Bronchial epithelial cell (primary cell): Measurements from ENCODE around the gene CREB3. TPM values are rescaled to one million over a fixed set of nuclear protein-coding genes. Genes with fewer than 3 reads are reported as not detected.

ENCODE experiments used
- DNase-seq: peaks from one replicate; pipeline ENCODE4 v3.0.0-alpha.2; 2010; ENCODE audit warnings: low read depth
- FAIRE-seq: peaks from 2 replicates; lab custom pipeline; 2011; peaks lifted over from hg19 to GRCh38; lab: Jason Lieb, UNC
- H3K27me3 ChIP-seq: 2 replicates; pipeline ENCODE4 v1.5.1; 2011; ENCODE audit warnings: low read length; ENCODE audit not compliant: control insufficient read depth, insufficient read depth
- H3K36me3 ChIP-seq: 2 replicates; pipeline ENCODE4 v1.5.1; 2011; ENCODE audit warnings: low read length; ENCODE audit not compliant: control insufficient read depth, insufficient read depth
- H3K4me3 ChIP-seq: 2 replicates; pipeline ENCODE4 v1.5.1; 2011; ENCODE audit warnings: mild to moderate bottlenecking, low read depth, low read length, control low read depth
- total RNA-seq: library from RNA; depleted of rRNA; stranded (reverse); fragments of >200 nt; gene quantifications from 2 replicates; pipeline ENCODE4 v1.2.1, GENCODE V29; 2014
- TF ChIP-seq, protein P1 (sequence below): IDR thresholded peaks from 2 replicates; pipeline ENCODE4 v1.5.1; 2011; ENCODE audit warnings: mild to moderate bottlenecking, moderate library complexity, low read length, control low read depth, inconsistent platforms; ENCODE audit not compliant: insufficient read depth, severe bottlenecking

Gene CREB3
- total RNA-seq, 1 donor from 2014 or later: 57.9 TPM

DNA sequence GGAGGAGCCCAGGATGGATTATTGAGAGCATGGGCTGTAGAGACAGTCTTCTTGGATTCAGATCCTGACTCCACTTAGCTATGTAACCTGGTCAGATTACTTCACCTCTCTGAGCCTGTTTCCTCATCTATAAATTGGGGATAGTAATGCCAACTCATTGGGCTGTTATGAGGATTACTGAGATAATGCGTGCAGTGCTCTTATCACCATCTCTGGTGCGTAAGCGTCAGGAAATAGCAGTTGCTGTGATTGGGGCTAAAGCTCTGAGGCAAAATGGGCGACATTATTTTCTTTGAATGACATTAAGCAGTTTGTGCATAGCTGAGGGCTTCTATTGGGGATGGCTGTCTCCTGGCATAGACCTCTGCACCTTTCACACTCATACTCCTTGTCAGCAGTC lies 22.6 kb downstream of the CREB3 start:
- Histone ChIP-seq H3K36me3 (peaks cover 19% of the 10 kb centered on the region), H3K4me3 (no peak overlapping the region), H3K27me3 (no peaks in the 10 kb centered on the region)
- FAIRE-seq (no peak), DNase-seq (no peak)
- TF ChIP-seq, protein P1, sequence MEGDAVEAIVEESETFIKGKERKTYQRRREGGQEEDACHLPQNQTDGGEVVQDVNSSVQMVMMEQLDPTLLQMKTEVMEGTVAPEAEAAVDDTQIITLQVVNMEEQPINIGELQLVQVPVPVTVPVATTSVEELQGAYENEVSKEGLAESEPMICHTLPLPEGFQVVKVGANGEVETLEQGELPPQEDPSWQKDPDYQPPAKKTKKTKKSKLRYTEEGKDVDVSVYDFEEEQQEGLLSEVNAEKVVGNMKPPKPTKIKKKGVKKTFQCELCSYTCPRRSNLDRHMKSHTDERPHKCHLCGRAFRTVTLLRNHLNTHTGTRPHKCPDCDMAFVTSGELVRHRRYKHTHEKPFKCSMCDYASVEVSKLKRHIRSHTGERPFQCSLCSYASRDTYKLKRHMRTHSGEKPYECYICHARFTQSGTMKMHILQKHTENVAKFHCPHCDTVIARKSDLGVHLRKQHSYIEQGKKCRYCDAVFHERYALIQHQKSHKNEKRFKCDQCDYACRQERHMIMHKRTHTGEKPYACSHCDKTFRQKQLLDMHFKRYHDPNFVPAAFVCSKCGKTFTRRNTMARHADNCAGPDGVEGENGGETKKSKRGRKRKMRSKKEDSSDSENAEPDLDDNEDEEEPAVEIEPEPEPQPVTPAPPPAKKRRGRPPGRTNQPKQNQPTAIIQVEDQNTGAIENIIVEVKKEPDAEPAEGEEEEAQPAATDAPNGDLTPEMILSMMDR: no peak

DNA sequence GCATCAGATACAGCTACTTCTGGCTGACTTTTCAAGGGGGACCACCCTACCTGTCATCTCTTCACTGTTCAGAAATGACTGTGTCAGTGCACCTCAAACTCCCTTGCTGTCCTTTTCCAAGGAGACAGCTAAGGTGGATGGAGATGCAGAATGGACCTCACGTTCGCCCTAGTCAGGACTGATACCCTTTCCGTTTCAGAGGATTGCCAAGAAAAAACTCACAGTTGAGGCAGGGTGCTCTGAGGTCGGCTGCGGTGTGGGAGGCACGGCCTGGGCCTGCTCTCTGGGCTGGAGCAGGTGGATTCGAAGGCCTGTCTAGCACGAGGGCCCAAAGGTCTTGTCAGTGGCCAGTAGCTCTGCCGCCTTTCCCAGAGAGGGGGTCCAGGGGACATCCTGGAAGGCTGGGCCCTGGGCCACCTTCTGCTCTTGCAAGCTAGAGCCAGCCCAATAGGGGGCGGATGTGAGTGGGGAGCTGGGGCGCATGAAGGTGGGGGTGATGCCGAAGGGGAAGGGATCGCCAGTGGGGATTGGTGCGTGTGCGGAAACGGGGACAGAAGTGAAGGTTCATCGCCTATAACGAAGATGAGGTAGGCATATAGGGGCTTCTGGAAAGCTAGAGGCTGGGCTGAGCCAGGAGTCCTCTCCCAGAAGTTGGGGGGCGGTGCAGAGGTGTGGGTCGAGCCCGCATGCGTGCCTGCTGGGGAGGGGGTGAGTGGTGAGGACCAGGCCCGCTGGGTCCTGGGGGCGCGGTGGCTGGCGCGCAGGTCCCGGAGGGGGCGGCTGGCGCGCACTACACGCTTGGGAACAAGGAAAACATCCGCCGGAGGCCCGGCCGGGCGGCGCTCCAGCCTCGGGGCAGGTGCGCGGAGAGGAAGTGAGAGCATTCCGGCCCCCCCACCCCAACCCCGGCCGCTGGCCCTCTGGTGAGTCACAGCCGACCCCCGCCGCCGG lies 24.1 kb downstream of the CREB3 start:
- TF ChIP-seq, protein P1: peak; percentile 85
- FAIRE-seq (no peak), DNase-seq (peak; percentile 33)
- peaks cover 12% of the 10 kb centered on the region for H3K36me3 ChIP-seq
- H3K27me3 ChIP-seq: no peaks in the 10 kb centered on the region
- peak overlapping the region; percentile 52 for H3K4me3 ChIP-seq

DNA sequence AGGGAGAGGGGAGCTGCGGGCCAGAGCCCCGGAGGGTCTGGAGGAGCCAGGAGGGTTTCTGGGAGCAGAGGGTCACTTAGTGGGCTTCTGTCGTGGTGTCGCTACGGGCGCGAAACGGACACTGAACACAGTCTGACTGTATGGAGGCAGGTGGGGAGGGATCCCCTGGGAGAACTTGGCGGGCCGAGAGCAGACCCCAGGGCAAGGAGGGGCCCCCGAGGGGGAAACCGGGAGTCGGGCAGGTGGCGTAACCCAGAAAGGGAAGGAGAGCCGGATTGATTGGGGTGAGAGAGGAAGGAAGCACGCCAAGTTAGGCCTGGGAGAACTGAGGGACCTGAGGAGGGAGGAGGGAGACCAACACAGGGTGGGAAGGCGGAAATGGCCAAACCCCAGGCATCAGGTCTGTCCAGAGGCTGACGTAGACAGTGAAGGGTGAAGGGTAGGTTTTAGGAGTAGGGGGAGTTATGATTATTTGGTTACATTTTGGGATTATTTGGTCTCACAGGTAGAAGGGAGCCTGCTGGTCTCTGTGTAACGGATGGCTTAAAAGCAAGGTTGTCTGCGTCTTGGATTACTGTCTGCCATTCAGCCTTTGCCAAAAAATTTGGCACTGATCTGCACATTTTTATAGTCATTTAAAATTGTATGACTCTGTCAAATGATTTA lies 24.9 kb downstream of the CREB3 start:
- Histone ChIP-seq H3K36me3 (peaks cover 7% of the 10 kb centered on the region), H3K4me3 (peak overlapping the region; percentile 52), H3K27me3 (no peaks in the 10 kb centered on the region)
- FAIRE-seq (no peak), DNase-seq (peak; percentile 32)
- TF ChIP-seq, protein P1: no peak

DNA sequence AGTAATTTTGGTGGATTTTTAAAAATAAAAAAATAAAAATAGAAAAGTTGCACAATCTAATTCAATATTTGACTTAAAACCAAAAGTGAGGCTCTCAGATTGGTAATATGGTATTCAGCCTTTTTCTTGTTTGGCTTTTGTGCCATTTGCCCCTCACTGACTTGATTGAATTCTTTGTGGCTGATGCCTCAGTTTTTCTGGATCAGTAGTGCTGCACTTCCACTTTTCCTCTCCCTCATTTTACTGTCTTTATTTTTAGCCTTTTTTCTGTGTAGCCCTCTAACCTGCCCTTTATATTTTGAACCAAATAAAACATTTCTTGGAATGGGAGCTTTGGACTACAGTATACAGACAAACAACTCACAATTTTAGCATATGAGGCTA lies 25.4 kb downstream of the CREB3 start:
- no peak overlapping the region for H3K4me3 ChIP-seq
- FAIRE-seq: no peak
- peaks cover 5% of the 10 kb centered on the region for H3K36me3 ChIP-seq
- DNase-seq: no peak
- TF ChIP-seq, protein P1: no peak
- H3K27me3 ChIP-seq: no peaks in the 10 kb centered on the region

DNA sequence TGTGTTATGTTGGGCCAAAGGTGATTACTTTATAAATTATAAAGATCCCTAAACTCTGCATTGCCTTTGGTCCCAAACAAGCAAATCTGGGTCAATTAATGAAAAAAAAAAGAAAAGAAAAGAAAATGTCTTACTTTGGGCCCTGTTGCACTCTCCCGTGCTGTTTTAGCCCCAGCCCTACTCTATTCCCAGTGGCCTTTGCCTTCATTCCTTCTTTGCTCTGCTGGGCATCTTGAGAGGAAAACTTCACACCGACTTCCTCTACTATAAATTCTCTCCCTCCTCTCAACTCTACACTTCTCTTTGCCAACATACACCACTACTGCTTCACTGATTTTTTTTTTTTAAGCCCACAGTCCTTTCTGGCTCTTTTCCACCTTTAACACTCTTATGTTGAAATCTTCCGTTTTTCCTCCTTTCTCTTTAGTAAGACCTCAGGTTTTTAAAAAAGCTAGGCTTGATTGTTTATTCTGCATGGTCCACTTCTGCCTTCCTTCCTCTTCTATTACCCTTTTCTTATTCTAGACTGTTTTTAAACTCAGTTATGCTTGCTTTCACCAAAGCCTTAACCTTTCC lies 26.1 kb downstream of the CREB3 start:
- TF ChIP-seq, protein P1: no peak
- FAIRE-seq (no peak), DNase-seq (no peak)
- no peak overlapping the region for H3K4me3 ChIP-seq
- H3K27me3 ChIP-seq: no peaks in the 10 kb centered on the region
- H3K36me3 ChIP-seq: peaks cover under 1% of the 10 kb centered on the region
